Activated CD4-positive, alpha-beta T cell treated with anti-CD3 and anti-CD28 coated beads, Interleukin-2, amount 50 U/mL, for 48 hours (primary cell): ENCODE results near the gene CYP2E1.
"Not testable (repeated sequence)": the region's sequence is repeated elsewhere in the genome, so short reads cannot be mapped to it uniquely, and the experiment has no call there.

ENCODE experiments used
- DNase-seq, 2 experiments: peaks; one replicate each; pipeline ENCODE4 v3.0.0-alpha.2; 2020

Gene CYP2E1

GRCh38 chr10:133577037-133577436 is 49.9 kb downstream of the CYP2E1 start:
- not testable (repeated sequence) for DNase-seq
